HCT116 (cell line): ENCODE results near the gene KIRREL3.

Experiments used
- CBX3 ChIP-seq: IDR thresholded peaks from 2 replicates; pipeline ENCODE4 v1.6.1; 2012; ENCODE audit warnings: low read depth
- CTCF ChIP-seq, 3 experiments: fragments of 200-600 bp in 1 of 3; sonication (generic) in 1 of 3; IDR thresholded peaks in 2 of 3; conservative IDR thresholded peaks in 1 of 3; 2 replicates each; pipeline ENCODE4 v1.5.1; 2012 to 2017; ENCODE audit warnings: low read depth in 2 of 3, low read length in 2 of 3, antibody characterized with exemption in 1 of 3, borderline replicate concordance in 1 of 3, control low read depth in 1 of 3, mild to moderate bottlenecking in 1 of 3, mixed read lengths in 1 of 3, mixed run types in 1 of 3, moderate library complexity in 1 of 3; ENCODE audit not compliant: insufficient read depth in 1 of 3
- EGR1 ChIP-seq: IDR thresholded peaks from 2 replicates; pipeline ENCODE4 v1.6.1; 2012; ENCODE audit warnings: low read depth
- EZH2 ChIP-seq: fragments of 200-600 bp; sonication (generic); IDR thresholded peaks from 2 replicates; pipeline ENCODE4 v1.6.1; 2017; ENCODE audit warnings: antibody characterized with exemption, mixed run types
- JUND ChIP-seq: IDR thresholded peaks from 2 replicates; pipeline ENCODE4 v1.6.1; 2012
- MAX ChIP-seq: IDR thresholded peaks from 2 replicates; pipeline ENCODE4 v1.6.1; 2012
- POLR2A ChIP-seq: IDR thresholded peaks from 2 replicates; pipeline ENCODE4 v1.7.0; 2011; ENCODE audit warnings: borderline replicate concordance; ENCODE audit not compliant: insufficient read depth, insufficient read length; ENCODE audit errors: extremely low read depth
- POLR2AphosphoS5 ChIP-seq: IDR thresholded peaks from 2 replicates; pipeline ENCODE4 v1.6.1; 2011; ENCODE audit warnings: mild to moderate bottlenecking, low read depth, low read length, moderate library complexity
- SP1 ChIP-seq: IDR thresholded peaks from 2 replicates; pipeline ENCODE4 v1.6.1; 2012; ENCODE audit warnings: low read depth
- TCF7L2 ChIP-seq: IDR thresholded peaks from 2 replicates; pipeline ENCODE4 v1.7.0; 2011; ENCODE audit warnings: borderline replicate concordance, inconsistent platforms; ENCODE audit not compliant: insufficient read depth, insufficient read length; ENCODE audit errors: extremely low read depth
- YY1 ChIP-seq: IDR thresholded peaks from 2 replicates; pipeline ENCODE4 v1.6.1; 2011; ENCODE audit warnings: low read length, low read depth, moderate library complexity, mild to moderate bottlenecking; ENCODE audit not compliant: insufficient replicate concordance; ENCODE audit errors: extremely low read depth
- ZBTB33 ChIP-seq: IDR thresholded peaks from 2 replicates; pipeline ENCODE4 v1.6.1; 2011; ENCODE audit warnings: mild to moderate bottlenecking, low read length, moderate library complexity; ENCODE audit not compliant: insufficient replicate concordance; ENCODE audit errors: extremely low read depth
- ZFX ChIP-seq: fragments of 450-650 bp; IDR thresholded peaks from 2 replicates; pipeline ENCODE4 v1.6.1; 2017

- TF ChIP-seq EZH2 (no peak), TCF7L2 (no peak), CTCF (IDR thresholded peaks at IDR 0.05 in 2 of 3, conservative IDR thresholded peaks at IDR 0.05 in 1 of 3; ENCODE audit: borderline replicate concordance in 1 of 3, insufficient read depth in 1 of 3, low read depth in 2 of 3, low read length in 2 of 3) (no peak), EGR1 (no peak), POLR2AphosphoS5 (no peak), MAX (no peak), POLR2A (no peak), ZBTB33 (no peak), CBX3 (no peak), SP1 (no peak), JUND (no peak), ZFX (no peak), YY1 (no peak)
These were observed 51.3 kb downstream of the KIRREL3 start for GRCh38 chr11:126949066-126949891.
